ENCODE results near the gene PLK5.
A peak's percentile ranks its signal among the peaks of the same experiment; 100 is the strongest.
"Not testable (repeated sequence)": the region's sequence is repeated elsewhere in the genome, so short reads cannot be mapped to it uniquely, and the experiment has no call there.

Gene PLK5

GRCh38 chr19:1523412-1524286 lies at the start of gene PLK5:
Gene PLK5 (plus strand): TSS chr19:1524077. CDS start chr19:1526997, 2,920 bp downstream.
- no peak for DNase-seq

DNA sequence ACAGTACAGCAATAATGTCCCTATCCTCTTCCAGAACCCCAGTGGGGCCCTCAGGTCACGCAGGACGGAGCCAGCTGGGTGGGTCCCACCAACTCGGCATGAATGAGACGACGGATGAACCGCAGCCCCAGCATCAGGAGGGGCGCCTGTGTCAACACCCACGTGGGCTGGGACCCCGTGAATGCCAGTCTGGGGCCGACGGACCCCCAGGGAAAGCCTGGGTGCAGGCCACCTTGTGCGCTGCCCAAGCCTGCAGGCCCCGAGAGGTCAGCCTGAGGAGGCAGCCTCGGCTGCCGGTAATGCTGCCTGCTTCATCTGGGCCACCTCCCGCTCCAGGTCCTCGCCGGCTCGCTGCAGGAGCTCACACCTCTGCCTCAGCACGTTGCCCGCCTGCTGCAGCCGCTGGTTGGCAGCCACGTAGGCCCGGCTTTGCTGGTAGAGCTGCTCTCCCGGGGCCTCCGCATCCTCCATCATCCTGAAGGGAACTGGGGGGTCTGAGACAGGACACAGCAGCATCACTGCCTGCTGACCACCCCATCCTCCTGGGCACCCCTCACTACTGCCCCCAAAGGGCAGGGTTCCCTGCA lies 49.0 kb upstream of the PLK5 start:
- DNase-seq: no peak

- DNase-seq: no peak
Observed at GRCh38 chr19:1475751-1476437, 48.0 kb upstream of the PLK5 start.

- not testable (repeated sequence) for DNase-seq
Observed at GRCh38 chr19:1477056-1477455, 46.8 kb upstream of the PLK5 start.

DNA sequence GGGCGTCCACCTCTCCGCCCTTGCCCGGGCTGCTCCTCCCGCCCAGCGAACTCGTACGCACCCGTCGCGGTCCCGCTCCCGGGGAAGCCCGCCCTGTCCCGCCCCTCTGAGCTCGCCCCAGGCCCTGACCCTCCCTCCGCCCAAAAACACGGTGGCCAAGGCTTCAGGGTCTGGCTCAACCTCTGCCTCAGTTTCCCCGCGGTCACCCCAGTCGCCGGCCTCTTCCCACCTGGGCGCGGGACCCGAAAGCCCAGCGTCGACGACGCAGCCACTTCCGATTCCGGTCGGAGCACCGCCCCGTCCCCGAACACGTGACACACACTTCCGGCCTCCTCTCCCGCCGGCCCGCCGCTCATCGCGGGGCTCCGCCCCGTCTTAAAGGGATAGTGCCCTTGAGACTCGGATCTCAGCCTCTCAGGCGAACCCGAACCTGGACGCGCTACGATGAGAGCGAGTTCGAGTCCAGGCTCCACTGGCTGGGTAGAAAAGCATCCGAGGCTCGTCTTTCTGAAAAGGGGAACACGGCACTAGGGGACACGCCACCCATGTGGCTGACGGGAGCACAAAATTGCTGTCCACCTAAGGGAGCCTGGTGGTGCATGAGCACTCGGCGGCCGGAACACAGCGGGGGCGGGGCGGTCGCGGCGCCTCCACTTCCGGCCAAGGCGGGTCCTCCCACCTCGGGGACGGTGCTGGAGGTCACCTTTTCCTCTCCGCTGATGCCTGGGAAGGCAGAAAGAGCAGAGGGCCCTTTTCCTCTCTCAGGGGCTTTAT lies 44.8 kb upstream of the PLK5 start, which contains the start of gene C19orf25:
C19orf25 (minus strand) TSS at position 282 of the 774 bp plus-strand sequence. CDS start 312 bp downstream, outside the sequence.
- peak; percentile 97 for DNase-seq

DNA sequence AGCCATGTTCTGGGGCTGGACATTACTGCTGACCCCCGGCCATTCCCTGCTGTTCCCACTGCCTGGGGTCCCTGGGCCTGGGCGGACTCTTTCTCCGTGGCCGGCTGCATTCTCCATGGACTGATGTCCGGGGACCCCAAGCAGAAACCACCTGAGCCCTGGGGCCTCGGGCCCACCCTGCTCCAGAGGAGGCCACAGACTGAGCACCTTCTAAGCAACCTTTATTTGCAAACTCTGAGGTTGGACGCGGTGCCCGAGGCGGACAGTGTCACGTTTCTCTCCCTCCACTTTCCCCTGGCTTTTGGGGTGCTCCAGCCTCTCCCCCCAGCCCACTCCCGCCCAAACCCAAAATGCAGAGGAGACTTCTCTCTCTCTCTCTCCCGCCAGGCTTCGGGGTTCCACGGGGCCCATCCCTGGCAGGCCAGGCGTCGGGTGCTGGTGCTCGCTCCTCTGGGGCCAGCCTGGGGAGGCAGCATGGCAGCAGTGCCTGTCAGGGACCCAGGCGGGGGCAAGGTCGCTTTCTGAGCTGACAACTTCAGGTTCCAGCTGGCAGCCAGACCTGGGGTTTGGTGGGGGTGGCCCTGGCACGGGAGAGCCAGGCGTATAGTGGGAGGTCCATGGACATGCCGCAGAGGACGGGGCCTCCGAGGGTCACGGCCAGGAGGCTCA lies 42.5 kb upstream of the PLK5 start:
- DNase-seq: peak; percentile 62

DNA sequence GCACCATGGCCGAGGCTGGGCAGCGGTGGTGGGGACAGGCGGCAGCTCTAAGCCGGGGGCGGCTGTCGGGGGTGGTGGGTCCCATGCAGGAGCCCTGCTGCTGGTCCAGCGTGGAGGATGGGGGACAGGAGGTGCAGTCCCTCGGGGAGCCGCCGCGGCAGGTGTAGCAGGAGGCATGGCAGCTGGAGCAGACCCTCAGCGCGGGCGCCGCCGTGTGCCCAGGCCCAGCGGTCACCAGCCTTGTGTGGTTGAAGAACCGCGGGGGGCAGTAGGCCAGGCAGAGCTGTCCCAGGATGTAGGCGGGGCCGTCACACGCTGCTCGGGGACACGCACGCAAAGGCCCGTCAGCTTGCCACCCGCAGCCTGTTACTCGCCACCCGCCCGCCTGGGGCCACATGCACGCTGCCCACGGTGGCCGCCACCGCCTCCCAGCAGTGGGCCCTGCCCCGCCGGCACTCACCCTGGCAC lies 42.0 kb upstream of the PLK5 start:
- DNase-seq: peak; percentile 61

DNA sequence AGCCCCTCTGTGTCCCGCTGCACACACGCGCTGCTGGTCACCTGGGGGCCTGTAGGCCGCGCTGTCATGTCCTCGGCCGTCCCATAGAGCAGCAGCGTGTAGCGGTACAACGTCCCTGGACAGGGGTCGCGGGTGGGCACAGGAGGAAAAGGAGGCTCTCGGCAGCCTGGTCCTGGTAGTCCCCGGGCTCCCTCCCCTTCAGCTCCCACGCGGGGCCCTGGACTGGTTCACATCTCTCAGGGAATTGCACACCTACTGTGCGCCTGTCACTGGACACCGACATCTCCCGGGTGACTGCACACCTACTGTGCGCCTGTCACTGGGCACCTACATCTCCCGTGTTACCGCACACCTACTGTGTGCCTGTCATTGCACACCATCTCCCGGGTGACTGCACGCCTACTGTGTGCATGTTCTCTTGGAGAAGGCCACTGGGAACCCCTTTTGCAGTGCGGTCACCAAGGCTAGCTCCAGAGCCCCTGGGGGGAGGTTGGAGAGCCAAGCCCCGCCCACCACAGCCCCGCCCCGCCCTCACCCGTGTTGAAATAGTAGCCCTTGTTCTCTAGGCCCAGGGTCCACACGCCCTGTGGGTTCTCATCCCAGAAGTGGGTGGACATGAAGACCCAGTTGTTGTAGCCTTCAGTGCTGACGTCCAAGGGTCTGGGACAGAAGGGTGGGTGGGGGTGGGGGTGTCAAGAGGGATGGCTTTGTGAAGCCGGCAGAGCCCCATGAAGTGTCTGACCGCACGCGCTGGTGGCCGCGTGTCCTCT lies 41.3 kb upstream of the PLK5 start:
- DNase-seq: peak; percentile 61

GRCh38 chr19:1483131-1483978 lies 40.5 kb upstream of the PLK5 start:
- DNase-seq: no peak

- no peak for DNase-seq
Observed at GRCh38 chr19:1483979-1484428, 39.9 kb upstream of the PLK5 start.

- DNase-seq: no peak
Observed at GRCh38 chr19:1486720-1487575, 36.9 kb upstream of the PLK5 start.

- no peak for DNase-seq
Observed at GRCh38 chr19:1487576-1488281, 36.1 kb upstream of the PLK5 start.

DNA sequence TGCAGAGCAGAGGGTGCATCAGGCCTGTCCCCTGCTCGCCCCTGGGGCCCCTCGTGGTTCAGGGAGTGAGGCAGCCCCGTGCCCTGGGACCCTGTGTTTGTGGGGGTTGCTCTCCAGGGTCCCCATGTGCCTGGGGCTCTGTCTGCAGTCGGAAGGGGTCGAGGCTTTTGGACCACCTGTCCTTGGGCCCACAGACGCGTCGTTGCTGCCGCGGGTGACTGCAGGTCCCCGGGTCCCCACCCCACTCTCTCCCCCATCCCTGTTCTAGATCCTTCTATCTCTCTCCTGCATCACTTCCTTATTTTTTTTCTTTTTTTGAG lies 35.6 kb upstream of the PLK5 start:
- peak; percentile 60 for DNase-seq

DNA sequence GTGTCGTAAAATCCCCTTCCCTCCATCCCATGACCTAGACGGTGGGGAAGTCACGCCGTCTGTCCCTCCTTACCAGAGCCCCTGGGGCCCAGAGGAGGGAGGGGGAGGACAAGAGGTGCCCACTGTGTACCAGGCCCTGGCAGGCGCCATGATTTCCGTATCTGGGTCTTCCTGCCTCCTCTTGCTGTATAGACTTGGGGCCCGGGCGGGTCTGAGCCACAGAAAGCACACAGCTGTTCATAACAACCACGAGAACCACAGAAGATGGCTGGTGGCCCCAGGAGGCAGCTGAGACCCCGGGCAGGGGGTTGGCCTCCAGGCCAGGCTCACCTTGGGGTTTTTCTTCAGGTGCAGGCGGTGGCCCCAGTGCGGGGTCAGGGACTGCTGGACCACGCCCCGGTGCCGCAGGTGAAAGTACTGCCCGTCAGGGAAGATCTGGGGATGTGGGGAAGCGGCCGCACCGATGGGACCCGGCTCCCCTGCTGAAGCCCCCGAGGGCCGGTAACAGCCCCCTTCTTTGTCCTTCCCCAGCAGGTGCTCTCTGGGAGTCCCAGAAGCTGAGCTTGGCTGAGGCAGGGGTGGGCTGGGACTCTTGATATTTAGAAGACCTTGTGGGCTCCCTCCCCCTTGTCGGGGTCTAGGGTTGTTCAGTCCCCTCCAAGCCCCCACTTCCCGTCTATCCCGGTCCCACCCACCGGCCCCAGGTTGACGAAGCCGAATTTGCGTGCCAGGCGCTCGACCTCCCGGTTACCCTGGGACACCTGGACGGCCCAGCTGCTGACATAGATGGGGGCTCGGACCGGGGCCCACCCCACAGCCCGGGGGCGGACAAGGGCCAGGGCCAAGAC lies 34.2 kb upstream of the PLK5 start:
- no peak for DNase-seq

DNA sequence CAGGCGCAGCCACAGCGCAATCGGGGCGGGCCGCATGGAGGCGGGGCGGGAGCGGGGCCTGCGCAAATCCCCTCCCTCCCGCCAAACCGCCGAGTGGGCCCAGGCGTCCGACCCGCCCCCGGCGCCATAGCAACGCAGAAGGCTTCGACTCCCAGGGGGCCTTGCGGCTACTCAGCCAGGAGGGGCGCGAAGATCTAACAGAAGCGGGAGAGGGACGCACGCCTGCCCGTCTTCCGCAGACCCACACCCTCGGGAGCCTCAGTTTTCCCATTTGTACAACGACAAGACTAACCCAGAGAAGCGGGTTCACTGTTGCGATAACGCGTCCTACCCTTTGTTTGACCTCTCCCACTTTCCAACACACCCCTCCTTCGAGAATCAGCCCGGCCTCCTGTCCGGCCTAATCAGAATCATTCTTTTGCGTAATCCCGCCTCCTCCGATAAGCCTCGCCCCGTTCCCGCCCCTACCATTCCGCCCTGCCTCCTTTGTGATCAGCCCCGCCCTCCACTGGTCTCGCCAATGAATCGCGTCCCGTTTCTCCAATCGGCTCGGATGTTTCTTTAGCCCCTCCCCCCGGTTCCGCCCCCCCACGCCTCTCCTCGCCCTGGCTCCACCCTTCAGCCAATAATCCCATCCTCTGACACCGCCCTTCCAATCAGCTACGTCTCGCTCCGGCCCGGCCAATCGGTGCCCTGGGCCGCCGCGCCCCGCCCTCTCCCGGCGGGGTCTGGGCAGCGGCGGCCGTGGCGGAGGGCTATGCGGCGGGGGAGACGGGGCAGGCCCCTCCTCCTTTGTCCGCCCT lies 33.4 kb upstream of the PLK5 start, which contains the start of gene PCSK4:
PCSK4 (minus strand) TSS at position 40 of the 803 bp plus-strand sequence; CDS start at position 36, 4 bp downstream.
- DNase-seq: peak; percentile 98

GRCh38 chr19:1491114-1491848 lies 32.6 kb upstream of the PLK5 start, which contains the start of gene REEP6:
Gene REEP6 (plus strand): TSS chr19:1491181. CDS start chr19:1491270, 89 bp downstream.
- no peak for DNase-seq
